ENCODE measurements around the gene PKP4. TPM values are rescaled to one million over a fixed set of nuclear protein-coding genes. Genes with fewer than 3 reads are reported as not detected.

The PKP4 gene
- total RNA-seq, 1 experiment from 2014 or later: 55.2 TPM

DNA sequence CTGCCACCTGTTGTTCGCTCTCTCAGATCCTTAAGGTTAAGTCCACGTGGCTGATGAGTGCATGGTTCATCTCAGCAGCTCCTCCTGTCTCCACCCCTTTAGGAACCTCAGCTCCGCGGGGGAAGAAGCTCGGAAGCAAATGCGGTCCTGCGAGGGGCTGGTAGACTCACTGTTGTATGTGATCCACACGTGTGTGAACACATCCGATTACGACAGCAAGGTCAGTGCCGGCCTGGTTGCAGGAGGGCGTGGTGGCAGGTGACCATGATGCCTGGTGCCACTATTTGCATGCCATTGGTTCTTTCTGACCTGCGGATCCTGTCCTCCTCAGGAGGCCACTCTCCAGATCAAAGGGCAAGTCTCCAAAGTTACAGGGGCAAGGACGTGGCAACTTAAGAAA, 204.5 kb downstream of the PKP4 start (continued):
- TF ChIP-seq, protein P1, sequence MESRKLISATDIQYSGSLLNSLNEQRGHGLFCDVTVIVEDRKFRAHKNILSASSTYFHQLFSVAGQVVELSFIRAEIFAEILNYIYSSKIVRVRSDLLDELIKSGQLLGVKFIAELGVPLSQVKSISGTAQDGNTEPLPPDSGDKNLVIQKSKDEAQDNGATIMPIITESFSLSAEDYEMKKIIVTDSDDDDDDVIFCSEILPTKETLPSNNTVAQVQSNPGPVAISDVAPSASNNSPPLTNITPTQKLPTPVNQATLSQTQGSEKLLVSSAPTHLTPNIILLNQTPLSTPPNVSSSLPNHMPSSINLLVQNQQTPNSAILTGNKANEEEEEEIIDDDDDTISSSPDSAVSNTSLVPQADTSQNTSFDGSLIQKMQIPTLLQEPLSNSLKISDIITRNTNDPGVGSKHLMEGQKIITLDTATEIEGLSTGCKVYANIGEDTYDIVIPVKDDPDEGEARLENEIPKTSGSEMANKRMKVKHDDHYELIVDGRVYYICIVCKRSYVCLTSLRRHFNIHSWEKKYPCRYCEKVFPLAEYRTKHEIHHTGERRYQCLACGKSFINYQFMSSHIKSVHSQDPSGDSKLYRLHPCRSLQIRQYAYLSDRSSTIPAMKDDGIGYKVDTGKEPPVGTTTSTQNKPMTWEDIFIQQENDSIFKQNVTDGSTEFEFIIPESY (IDR thresholded peaks at IDR 0.05; ENCODE audit: extremely low read depth, insufficient replicate concordance, low read length): no peak
- TF ChIP-seq ZNF274 (IDR thresholded peaks at IDR 0.05; ENCODE audit: low read depth, low read length) (no peak), ZFX (IDR thresholded peaks at IDR 0.05) (no peak)

- CTCF ChIA-PET: no interaction called here
- no TSS peak for BruUV-seq (replicated peaks)
- intact Hi-C loops (cut with micrococcal nuclease): no loop called here
- no peak for ATAC-seq
- no peak overlapping the region for H3K4me2 ChIP-seq (ENCODE audit: low read length)
- no peaks in the 10 kb centered on the region for H3K9me3 ChIP-seq (ENCODE audit: control insufficient read depth in 1 of 2, insufficient read depth in 1 of 2, low read depth in 1 of 2, low read length in 2 of 2)
- H3K36me3 ChIP-seq (ENCODE audit: control insufficient read depth in 1 of 2, insufficient read depth in 2 of 2, low read length in 2 of 2): peaks cover 15 to 16% of the 10 kb centered on the region in 2 experiments; a peak in 3 of 4 replicates
- POLR2A ChIA-PET: no interaction called here
- no peaks in the 10 kb centered on the region for H3K9me2 ChIP-seq (ENCODE audit: insufficient read depth)
- H3K4me3 ChIP-seq (replicated peaks in 1 of 2; ENCODE audit: low read depth in 1 of 2, low read length in 2 of 2): no peak overlapping the region
- no peak overlapping the region for H3K27ac ChIP-seq (ENCODE audit: low read depth, low read length)
- H3K79me2 ChIP-seq (ENCODE audit: insufficient read depth, low read length): no peaks in the 10 kb centered on the region
- no peak overlapping the region for H2AFZ ChIP-seq (ENCODE audit: low read depth, low read length, poor library complexity, severe bottlenecking)
- H3K9ac ChIP-seq (ENCODE audit: low read length): no peak overlapping the region
- H3K27me3 ChIP-seq (ENCODE audit: insufficient read depth, low read length): no peaks in the 10 kb centered on the region
- no peak for TF ChIP-seq SIN3A (IDR thresholded peaks at IDR 0.05; ENCODE audit: low read depth)
- TF ChIP-seq SP1 (IDR thresholded peaks at IDR 0.05; ENCODE audit: low read depth): no peak
- no peak for TF ChIP-seq EZH2 (IDR thresholded peaks at IDR 0.05)
- no peak for TF ChIP-seq EZH2phosphoT487 (IDR thresholded peaks at IDR 0.05; ENCODE audit: borderline replicate concordance)
- no peak for TF ChIP-seq YY1 (IDR thresholded peaks at IDR 0.05; ENCODE audit: extremely low read depth, insufficient replicate concordance, low read depth, low read length)
- TF ChIP-seq RAD21 (IDR thresholded peaks at IDR 0.05; ENCODE audit: low read depth): no peak
- TF ChIP-seq ZFX (IDR thresholded peaks at IDR 0.05): no peak
- TF ChIP-seq ELF1 (IDR thresholded peaks at IDR 0.05; ENCODE audit: borderline replicate concordance, low read depth): no peak
- no peak for TF ChIP-seq POLR2AphosphoS5 (IDR thresholded peaks at IDR 0.05; ENCODE audit: low read depth, low read length)
- no peak for TF ChIP-seq POLR2A (IDR thresholded peaks at IDR 0.05; ENCODE audit: borderline replicate concordance, extremely low read depth, insufficient read depth, insufficient read length)
- TF ChIP-seq CEBPB (IDR thresholded peaks at IDR 0.05; ENCODE audit: low read depth): no peak
- TF ChIP-seq FOSL1 (IDR thresholded peaks at IDR 0.05; ENCODE audit: low read depth): no peak
- TF ChIP-seq CTCF (IDR thresholded peaks at IDR 0.05 in 2 of 3, conservative IDR thresholded peaks at IDR 0.05 in 1 of 3; ENCODE audit: borderline replicate concordance in 1 of 3, insufficient read depth in 1 of 3, low read depth in 2 of 3, low read length in 2 of 3): no peak
- TF ChIP-seq, protein P1 (IDR thresholded peaks at IDR 0.05; ENCODE audit: extremely low read depth, insufficient replicate concordance, low read length): no peak
- no peak for TF ChIP-seq SRF (IDR thresholded peaks at IDR 0.05; ENCODE audit: low read depth)
- no peak for TF ChIP-seq ATF3 (IDR thresholded peaks at IDR 0.05)
- TF ChIP-seq, protein P2, sequence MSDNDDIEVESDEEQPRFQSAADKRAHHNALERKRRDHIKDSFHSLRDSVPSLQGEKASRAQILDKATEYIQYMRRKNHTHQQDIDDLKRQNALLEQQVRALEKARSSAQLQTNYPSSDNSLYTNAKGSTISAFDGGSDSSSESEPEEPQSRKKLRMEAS (IDR thresholded peaks at IDR 0.05): no peak
- TF ChIP-seq ZNF274 (IDR thresholded peaks at IDR 0.05; ENCODE audit: low read depth, low read length): no peak
- RAD21 ChIA-PET (ENCODE audit: low non-redundant PET in 1 of 2, low total read pairs in 2 of 2, uncharacterized antibody in 2 of 2, unreplicated experiment in 2 of 2): no interaction called here
- no peak for DNase-seq (ENCODE audit: low read depth, low spot score)
- no peaks in the 10 kb centered on the region for H3K4me1 ChIP-seq (ENCODE audit: control insufficient read depth in 1 of 2, insufficient read depth in 2 of 2, low read length in 2 of 2)
- H4K20me1 ChIP-seq (ENCODE audit: insufficient read depth): no peaks in the 10 kb centered on the region
Measured at GRCh38 chr2:158662421-158662820, 205.7 kb downstream of the PKP4 start.

All from HCT116 (cell line).